Measurements from ENCODE around the gene ENOX2.

The ENOX2 gene

DNA sequence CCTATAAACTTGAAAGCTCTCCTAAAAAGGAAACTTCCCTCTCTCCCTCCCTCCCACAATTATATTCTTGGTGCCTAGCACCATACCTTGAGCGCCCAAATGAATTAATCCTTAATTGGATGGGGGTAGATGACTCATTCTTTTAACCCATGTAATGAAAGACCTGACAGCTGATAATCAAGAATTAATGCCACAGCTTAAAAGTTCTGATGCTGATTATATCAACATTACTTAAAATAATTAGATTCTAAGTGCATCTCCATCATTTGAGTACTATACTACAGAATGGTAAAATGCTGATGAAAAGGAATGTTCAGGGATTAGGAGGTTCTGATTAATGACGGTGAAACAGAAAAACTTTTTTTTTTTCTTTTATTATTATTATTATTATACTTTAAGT lies 117.0 kb downstream of the ENOX2 start:
- TF ChIP-seq, protein P1, sequence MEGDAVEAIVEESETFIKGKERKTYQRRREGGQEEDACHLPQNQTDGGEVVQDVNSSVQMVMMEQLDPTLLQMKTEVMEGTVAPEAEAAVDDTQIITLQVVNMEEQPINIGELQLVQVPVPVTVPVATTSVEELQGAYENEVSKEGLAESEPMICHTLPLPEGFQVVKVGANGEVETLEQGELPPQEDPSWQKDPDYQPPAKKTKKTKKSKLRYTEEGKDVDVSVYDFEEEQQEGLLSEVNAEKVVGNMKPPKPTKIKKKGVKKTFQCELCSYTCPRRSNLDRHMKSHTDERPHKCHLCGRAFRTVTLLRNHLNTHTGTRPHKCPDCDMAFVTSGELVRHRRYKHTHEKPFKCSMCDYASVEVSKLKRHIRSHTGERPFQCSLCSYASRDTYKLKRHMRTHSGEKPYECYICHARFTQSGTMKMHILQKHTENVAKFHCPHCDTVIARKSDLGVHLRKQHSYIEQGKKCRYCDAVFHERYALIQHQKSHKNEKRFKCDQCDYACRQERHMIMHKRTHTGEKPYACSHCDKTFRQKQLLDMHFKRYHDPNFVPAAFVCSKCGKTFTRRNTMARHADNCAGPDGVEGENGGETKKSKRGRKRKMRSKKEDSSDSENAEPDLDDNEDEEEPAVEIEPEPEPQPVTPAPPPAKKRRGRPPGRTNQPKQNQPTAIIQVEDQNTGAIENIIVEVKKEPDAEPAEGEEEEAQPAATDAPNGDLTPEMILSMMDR (IDR thresholded peaks at IDR 0.05; ENCODE audit: low read depth, low read length, missing control alignments): no peak
- no peak for DNase-seq (ENCODE audit: extremely low read depth, low read depth)

DNA sequence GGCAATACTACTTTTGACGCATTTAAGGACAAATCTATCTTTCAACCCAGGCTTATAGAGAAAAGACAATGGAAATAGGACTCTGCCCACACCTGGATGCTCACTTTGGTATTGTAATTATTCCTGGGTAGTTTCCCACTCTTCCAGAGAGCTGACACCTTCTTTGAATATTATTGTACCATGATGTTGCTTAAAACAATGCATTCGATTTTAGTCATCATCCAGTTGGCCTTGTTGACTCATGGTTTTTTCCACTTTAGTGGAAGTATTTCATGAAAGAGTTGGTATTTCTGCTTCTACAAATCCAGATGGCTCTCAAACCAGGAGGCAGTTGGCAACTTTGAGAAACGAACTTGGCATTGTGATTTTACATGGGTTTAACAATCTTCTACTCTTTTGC lies 124.2 kb downstream of the ENOX2 start:
- H3K4me3 ChIP-seq (replicated peaks; ENCODE audit: low read depth, low read length): no peak overlapping the region
- TF ChIP-seq, protein P1 (IDR thresholded peaks at IDR 0.05; ENCODE audit: low read depth, low read length, missing control alignments): no peak
- no peak for DNase-seq (ENCODE audit: extremely low read depth, low read depth)

More for the DNA sequence above, 117.0 kb downstream of the ENOX2 start:
- H3K4me3 ChIP-seq (replicated peaks; ENCODE audit: low read depth, low read length): no peak overlapping the region

DNA sequence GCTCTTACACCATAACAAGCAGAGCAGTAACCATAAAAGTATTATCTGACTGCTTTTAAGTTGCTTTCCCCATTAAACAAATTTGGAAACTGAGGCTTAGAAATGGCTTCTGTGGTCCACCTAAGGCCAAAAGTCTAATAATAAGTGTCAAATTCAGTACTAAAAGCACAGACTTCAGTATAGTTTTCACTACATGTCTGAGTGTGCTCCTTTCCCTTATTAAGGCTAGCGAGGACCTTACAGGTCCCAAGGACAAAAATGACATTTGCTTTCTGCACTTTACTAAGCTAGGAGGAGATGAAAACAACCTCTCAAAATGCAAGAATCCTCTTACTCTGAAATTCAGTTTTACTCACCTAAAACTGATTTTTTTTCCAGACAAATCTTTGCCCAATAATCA lies 127.2 kb downstream of the ENOX2 start:
- DNase-seq (ENCODE audit: extremely low read depth, low read depth): no peak
- no peak overlapping the region for H3K4me3 ChIP-seq (replicated peaks; ENCODE audit: low read depth, low read length)
- TF ChIP-seq, protein P1 (IDR thresholded peaks at IDR 0.05; ENCODE audit: low read depth, low read length, missing control alignments): no peak

DNA sequence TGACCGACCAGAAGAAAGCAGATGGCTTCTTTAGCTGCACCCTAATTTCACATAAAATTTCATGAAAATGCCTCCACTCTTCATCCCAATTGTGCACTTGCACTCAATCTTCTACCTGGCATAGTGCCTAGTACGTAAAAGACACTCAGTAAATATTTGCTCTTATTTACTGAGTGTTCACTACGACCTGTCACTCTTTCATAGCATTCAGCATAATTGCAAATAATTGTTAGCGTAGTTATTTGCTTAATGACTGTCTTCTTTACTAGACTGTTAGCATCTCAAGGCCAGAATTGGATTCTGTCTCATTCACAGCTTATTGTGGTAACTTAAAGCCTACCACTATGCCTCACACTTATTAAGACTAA lies 130.2 kb downstream of the ENOX2 start:
- no peak for DNase-seq (ENCODE audit: extremely low read depth, low read depth)
- no peak overlapping the region for H3K4me3 ChIP-seq (replicated peaks; ENCODE audit: low read depth, low read length)
- TF ChIP-seq, protein P1 (IDR thresholded peaks at IDR 0.05; ENCODE audit: low read depth, low read length, missing control alignments): no peak

DNA sequence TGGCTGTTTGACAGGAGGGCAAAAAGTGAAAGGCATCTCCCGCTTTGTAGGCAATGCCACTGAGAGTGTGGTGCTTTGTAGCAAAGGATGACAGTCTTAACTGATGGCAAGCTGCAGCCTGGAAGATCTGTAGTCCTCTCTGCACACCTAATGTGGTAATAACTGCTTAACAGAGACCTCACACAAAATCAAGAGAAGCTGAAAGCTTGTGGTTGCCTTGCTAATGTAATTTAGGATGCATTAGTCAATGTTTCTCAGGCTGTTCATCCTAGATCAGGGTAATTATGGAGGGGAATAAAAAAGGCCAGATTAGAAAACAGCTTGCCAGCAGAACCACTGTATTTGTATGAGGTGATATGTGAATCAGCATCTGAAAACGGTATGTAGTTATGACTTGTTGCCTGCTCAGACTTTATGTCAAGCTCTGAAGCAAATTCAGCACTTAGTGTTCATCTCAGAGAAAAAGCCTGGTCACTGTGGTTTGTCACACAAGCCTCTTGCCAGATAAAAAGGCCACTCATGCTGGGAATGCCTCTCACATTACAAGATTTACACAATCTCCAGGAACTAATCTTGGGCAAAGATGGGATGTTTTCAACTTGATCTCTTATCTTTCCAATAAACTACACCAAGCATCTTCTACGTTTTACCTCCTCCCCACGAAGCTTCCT lies 130.8 kb downstream of the ENOX2 start:
- DNase-seq (ENCODE audit: extremely low read depth, low read depth): no peak

DNA sequence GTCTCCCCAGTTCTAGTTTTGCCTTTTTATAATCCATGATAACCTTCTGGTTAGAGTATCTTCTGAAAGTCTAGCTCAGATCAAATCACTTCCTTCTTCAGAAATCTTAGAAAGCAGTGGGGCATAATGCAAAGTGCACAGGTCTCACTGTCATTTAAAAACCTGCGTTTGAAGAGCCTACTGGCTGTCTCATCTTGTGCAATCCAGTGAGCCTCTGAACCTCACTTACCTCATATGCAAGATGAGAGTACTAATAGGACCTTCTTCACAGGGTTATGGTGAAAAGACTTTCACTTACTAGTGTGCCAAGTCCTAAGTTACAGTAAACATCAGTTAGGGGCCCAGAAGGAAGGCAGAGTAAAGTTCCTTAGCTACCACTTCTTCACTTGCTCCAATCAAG lies 131.4 kb downstream of the ENOX2 start:
- H3K4me3 ChIP-seq (replicated peaks; ENCODE audit: low read depth, low read length): no peak overlapping the region
- DNase-seq (ENCODE audit: extremely low read depth, low read depth): no peak
- TF ChIP-seq, protein P1 (IDR thresholded peaks at IDR 0.05; ENCODE audit: low read depth, low read length, missing control alignments): no peak

More for the DNA sequence above, 130.8 kb downstream of the ENOX2 start:
- H3K4me3 ChIP-seq (replicated peaks; ENCODE audit: low read depth, low read length): no peak overlapping the region
- TF ChIP-seq, protein P1 (IDR thresholded peaks at IDR 0.05; ENCODE audit: low read depth, low read length, missing control alignments): no peak

DNA sequence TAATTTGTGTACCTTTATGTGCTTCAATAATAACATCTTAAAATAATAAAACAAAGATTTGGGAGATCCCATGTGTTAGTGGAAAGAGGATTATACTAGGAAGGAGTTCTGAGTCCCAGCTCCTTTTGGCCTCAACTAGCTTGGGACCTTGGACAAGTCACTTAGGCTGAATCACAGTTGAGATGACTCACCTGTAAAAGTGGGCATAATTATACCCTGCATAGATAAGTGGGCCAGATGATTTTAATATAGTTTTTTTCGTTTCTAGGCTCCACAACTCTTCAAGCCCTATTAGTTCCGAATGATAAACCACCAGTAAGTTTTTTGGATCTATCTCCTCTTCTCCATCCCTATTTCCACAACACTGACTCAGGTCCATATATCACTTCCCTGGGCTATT lies 131.8 kb downstream of the ENOX2 start:
- H3K4me3 ChIP-seq (replicated peaks; ENCODE audit: low read depth, low read length): no peak overlapping the region
- TF ChIP-seq, protein P1 (IDR thresholded peaks at IDR 0.05; ENCODE audit: low read depth, low read length, missing control alignments): no peak
- no peak for DNase-seq (ENCODE audit: extremely low read depth, low read depth)

Data from HFF-Myc (cell line).